Tongue (tissue), 2 donors: ENCODE measurements around the gene C1orf53. TPM values are rescaled to one million over a fixed set of nuclear protein-coding genes. Genes with fewer than 3 reads are reported as not detected.
"Not testable (repeated sequence)": the region's sequence is repeated elsewhere in the genome, so short reads cannot be mapped to it uniquely, and the experiment has no call there.

ENCODE experiments used
- DNase-seq: peaks from one replicate; pipeline ENCODE4 v3.0.0-alpha.2; 2015
- total RNA-seq: library from RNA; depleted of rRNA; stranded (reverse); fragments of >200 nt; gene quantifications from one replicate; pipeline ENCODE4 v1.2.3, GENCODE V29; 2014

Gene C1orf53
- total RNA-seq, 1 donor from 2014 or later, result not detected

GRCh38 chr1:197921235-197922069 is 19.0 kb downstream of the C1orf53 start:
- no peak for DNase-seq

- DNase-seq, result no peak
These were observed 19.6 kb downstream of the C1orf53 start for GRCh38 chr1:197922070-197922390.

GRCh38 chr1:197923038-197923437 is 20.6 kb downstream of the C1orf53 start:
- no peak for DNase-seq

GRCh38 chr1:197924516-197925123 is 22.2 kb downstream of the C1orf53 start:
- DNase-seq, result peak; percentile 72

- DNase-seq, result no peak
These were observed 25.7 kb downstream of the C1orf53 start for GRCh38 chr1:197927908-197928665.

GRCh38 chr1:197928849-197929336 is 26.5 kb downstream of the C1orf53 start:
- DNase-seq, result no peak

- no peak for DNase-seq
These were observed 30.6 kb downstream of the C1orf53 start for GRCh38 chr1:197933016-197933415.

GRCh38 chr1:197933647-197934046 is 31.2 kb downstream of the C1orf53 start:
- DNase-seq, result no peak

GRCh38 chr1:197937381-197937780 is 35.0 kb downstream of the C1orf53 start:
- no peak for DNase-seq

- no peak for DNase-seq
These were observed 35.5 kb downstream of the C1orf53 start for GRCh38 chr1:197937892-197938291.

GRCh38 chr1:197939159-197939980 is 36.9 kb downstream of the C1orf53 start:
- not testable (repeated sequence) for DNase-seq

GRCh38 chr1:197942042-197942441 is 39.6 kb downstream of the C1orf53 start:
- no peak for DNase-seq

- no peak for DNase-seq
These were observed 42.1 kb downstream of the C1orf53 start for GRCh38 chr1:197944485-197944884.

GRCh38 chr1:197948926-197949899 is 46.8 kb downstream of the C1orf53 start:
- no peak for DNase-seq

- DNase-seq, result no peak
These were observed 48.7 kb downstream of the C1orf53 start for GRCh38 chr1:197951089-197951488.

- DNase-seq, result no peak
These were observed 49.3 kb downstream of the C1orf53 start for GRCh38 chr1:197951617-197952175.

GRCh38 chr1:197953472-197953871 is 51.0 kb downstream of the C1orf53 start:
- not testable (repeated sequence) for DNase-seq

- DNase-seq, result no peak
These were observed 52.4 kb downstream of the C1orf53 start for GRCh38 chr1:197954718-197955418.

GRCh38 chr1:197955486-197956394 is 53.3 kb downstream of the C1orf53 start:
- no peak for DNase-seq
